Type B pancreatic cell (in vitro differentiated cells): ENCODE data around the gene NSUN2. TPM values are rescaled to one million over a fixed set of nuclear protein-coding genes. Genes with fewer than 3 reads are reported as not detected.

Source experiments
- DNase-seq: peaks from one replicate; pipeline ENCODE4 v3.0.0; 2021; ENCODE audit warnings: mixed read lengths; ENCODE audit not compliant: unreplicated experiment; ENCODE audit errors: extremely low spot score
- H3K27ac Mint-ChIP-seq: 2 replicates; pipeline ENCODE4 v1.8.0; 2021; ENCODE audit warnings: mild to moderate bottlenecking, mixed read lengths
- H3K27me3 Mint-ChIP-seq: 2 replicates; pipeline ENCODE4 v1.8.0; 2021; ENCODE audit warnings: mixed read lengths
- H3K36me3 Mint-ChIP-seq: 2 replicates; pipeline ENCODE4 v1.8.0; 2021; ENCODE audit warnings: mixed read lengths
- H3K4me1 Mint-ChIP-seq: one replicate; pipeline ENCODE4 v1.8.0; 2021; ENCODE audit warnings: mixed read lengths; ENCODE audit not compliant: unreplicated experiment
- H3K4me3 Mint-ChIP-seq: 2 replicates; pipeline ENCODE4 v1.8.0; 2021; ENCODE audit warnings: mild to moderate bottlenecking, mixed read lengths
- H3K9me3 Mint-ChIP-seq: 2 replicates; pipeline ENCODE4 v1.8.0; 2021; ENCODE audit warnings: mixed read lengths
- total RNA-seq: library from RNA; stranded (reverse); gene quantifications from 2 replicates; pipeline ENCODE4 v1.2.1, GENCODE V29; 2021; ENCODE audit warnings: low replicate concordance
- TF ChIP-seq, protein P1 (sequence below): fragments of 200-600 bp; sonication (generic); conservative IDR thresholded peaks from 2 replicates; pipeline ENCODE4 v1.5.0; 2021; ENCODE audit warnings: antibody characterized with exemption, mild to moderate bottlenecking

The NSUN2 gene
- total RNA-seq, 1 donor from 2014 or later: 59.8 TPM

GRCh38 chr5:6581559-6582426 is 51.1 kb downstream of the NSUN2 start:
- Mint-ChIP-seq H3K27ac (no peak overlapping the region), H3K27me3 (peaks cover 82% of the 10 kb centered on the region), H3K36me3 (no peaks in the 10 kb centered on the region), H3K4me1 (no peaks in the 10 kb centered on the region), H3K4me3 (no peak overlapping the region), H3K9me3 (no peaks in the 10 kb centered on the region)
- no peak for DNase-seq
- TF ChIP-seq, protein P1, sequence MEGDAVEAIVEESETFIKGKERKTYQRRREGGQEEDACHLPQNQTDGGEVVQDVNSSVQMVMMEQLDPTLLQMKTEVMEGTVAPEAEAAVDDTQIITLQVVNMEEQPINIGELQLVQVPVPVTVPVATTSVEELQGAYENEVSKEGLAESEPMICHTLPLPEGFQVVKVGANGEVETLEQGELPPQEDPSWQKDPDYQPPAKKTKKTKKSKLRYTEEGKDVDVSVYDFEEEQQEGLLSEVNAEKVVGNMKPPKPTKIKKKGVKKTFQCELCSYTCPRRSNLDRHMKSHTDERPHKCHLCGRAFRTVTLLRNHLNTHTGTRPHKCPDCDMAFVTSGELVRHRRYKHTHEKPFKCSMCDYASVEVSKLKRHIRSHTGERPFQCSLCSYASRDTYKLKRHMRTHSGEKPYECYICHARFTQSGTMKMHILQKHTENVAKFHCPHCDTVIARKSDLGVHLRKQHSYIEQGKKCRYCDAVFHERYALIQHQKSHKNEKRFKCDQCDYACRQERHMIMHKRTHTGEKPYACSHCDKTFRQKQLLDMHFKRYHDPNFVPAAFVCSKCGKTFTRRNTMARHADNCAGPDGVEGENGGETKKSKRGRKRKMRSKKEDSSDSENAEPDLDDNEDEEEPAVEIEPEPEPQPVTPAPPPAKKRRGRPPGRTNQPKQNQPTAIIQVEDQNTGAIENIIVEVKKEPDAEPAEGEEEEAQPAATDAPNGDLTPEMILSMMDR: no peak

GRCh38 chr5:6581090-6581489 is 51.8 kb downstream of the NSUN2 start:
- H3K9me3 Mint-ChIP-seq: no peaks in the 10 kb centered on the region
- H3K4me1 Mint-ChIP-seq: no peaks in the 10 kb centered on the region
- no peaks in the 10 kb centered on the region for H3K36me3 Mint-ChIP-seq
- DNase-seq: no peak
- no peak overlapping the region for H3K27ac Mint-ChIP-seq
- TF ChIP-seq, protein P1: no peak
- H3K27me3 Mint-ChIP-seq: peaks cover 79% of the 10 kb centered on the region
- H3K4me3 Mint-ChIP-seq: no peak overlapping the region

GRCh38 chr5:6579535-6579934 is 53.3 kb downstream of the NSUN2 start:
- no peak overlapping the region for H3K27ac Mint-ChIP-seq
- TF ChIP-seq, protein P1: no peak
- no peak overlapping the region for H3K4me3 Mint-ChIP-seq
- no peaks in the 10 kb centered on the region for H3K36me3 Mint-ChIP-seq
- no peaks in the 10 kb centered on the region for H3K4me1 Mint-ChIP-seq
- DNase-seq: no peak
- H3K27me3 Mint-ChIP-seq: peaks cover 63% of the 10 kb centered on the region
- H3K9me3 Mint-ChIP-seq: no peaks in the 10 kb centered on the region

GRCh38 chr5:6578676-6579343 is 54.0 kb downstream of the NSUN2 start:
- H3K9me3 Mint-ChIP-seq: no peaks in the 10 kb centered on the region
- TF ChIP-seq, protein P1: no peak
- no peak overlapping the region for H3K4me3 Mint-ChIP-seq
- no peak overlapping the region for H3K27ac Mint-ChIP-seq
- DNase-seq: peak; percentile 15
- no peaks in the 10 kb centered on the region for H3K36me3 Mint-ChIP-seq
- no peaks in the 10 kb centered on the region for H3K4me1 Mint-ChIP-seq
- H3K27me3 Mint-ChIP-seq: peaks cover 62% of the 10 kb centered on the region

GRCh38 chr5:6576861-6577501 is 55.9 kb downstream of the NSUN2 start:
- Mint-ChIP-seq H3K4me1 (no peaks in the 10 kb centered on the region), H3K4me3 (no peak overlapping the region), H3K27me3 (peaks cover 57% of the 10 kb centered on the region), H3K9me3 (no peaks in the 10 kb centered on the region), H3K36me3 (no peaks in the 10 kb centered on the region), H3K27ac (no peak overlapping the region)
- peak; percentile 59 for DNase-seq
- TF ChIP-seq, protein P1: peak; percentile 74
